ENCODE data around the gene CTU2. TPM values are rescaled to one million over a fixed set of nuclear protein-coding genes. Genes with fewer than 3 reads are reported as not detected.

CTU2 gene
- polyA plus RNA-seq, 5 donors = 7.9 to 19.2 (median 13.4) TPM

DNA sequence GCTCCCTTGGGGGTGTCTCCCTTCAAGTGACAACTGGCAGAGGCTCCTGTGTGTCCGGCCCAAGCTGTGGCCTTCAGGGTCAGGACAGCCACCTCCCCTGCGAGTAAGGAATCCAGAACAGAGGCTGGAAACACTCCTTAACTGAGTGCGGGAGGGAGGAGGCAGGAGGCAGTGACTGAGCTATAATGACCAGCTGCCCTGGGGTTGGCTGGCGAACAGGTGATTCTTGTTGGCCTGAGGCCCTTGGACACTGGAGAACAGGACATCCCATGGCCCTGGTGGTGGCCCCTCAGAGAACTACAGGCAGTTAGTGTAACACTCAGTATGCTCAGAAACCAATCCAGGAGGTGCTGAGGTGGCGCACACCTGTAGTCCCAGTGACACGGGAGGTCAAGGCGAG lies 10.6 kb upstream of the CTU2 start:
- no peak for DNase-seq

DNA sequence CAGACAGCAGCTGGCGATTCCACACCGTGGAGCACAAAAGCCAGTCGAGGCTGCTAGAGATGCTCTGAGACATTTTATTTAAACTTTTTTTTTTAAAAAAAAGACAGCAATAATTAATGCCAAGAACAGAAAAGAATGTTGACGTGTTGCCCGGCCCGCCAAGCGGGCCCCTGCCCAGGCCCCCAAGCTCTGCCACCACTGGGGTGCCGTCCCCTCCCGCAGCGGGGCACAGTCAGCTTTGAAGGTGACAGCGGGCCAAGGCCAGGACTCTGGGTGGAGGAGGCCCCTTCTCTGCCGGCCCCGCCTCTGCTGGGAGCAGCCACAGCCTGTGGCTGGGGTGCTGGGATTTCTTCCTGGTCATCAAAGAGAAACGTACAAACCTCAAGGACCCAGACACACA lies 9.9 kb upstream of the CTU2 start:
- no peak for DNase-seq

DNA sequence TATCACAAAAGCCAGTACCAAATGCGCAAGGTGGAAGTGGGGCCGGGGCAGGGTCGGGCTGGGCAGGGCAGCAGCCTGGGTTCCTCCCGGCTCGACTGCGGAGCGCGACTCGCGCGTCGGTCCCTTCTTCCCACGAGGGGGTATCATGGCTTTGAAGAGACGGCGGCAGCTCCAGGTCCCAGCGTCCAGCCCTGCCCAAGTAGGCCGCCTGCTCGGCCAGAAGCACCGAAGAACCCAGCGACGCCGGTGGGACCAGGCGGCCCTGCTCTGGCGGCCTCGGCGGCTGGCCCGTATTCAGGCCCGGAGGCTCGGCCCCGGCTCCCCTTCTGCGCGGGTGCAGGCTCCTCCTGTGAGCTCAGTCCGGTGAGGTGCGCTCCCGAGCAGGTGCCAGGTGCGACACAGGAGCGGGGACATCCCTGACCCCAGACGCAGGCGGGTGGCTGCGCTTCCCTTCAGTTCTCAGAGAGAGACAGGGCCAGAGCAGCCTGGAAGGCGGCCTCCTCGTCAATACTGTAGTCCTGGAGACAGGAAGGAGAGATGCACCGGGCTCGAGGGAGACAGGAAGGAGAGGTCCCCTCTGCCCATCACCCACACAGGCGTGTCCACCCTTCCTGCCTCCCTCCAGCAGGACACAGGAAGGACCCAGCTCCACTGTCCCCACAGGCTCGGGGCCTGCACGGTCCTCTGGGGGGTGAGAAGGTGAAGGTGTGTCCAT lies 9.0 kb upstream of the CTU2 start:
- no peak for DNase-seq

DNA sequence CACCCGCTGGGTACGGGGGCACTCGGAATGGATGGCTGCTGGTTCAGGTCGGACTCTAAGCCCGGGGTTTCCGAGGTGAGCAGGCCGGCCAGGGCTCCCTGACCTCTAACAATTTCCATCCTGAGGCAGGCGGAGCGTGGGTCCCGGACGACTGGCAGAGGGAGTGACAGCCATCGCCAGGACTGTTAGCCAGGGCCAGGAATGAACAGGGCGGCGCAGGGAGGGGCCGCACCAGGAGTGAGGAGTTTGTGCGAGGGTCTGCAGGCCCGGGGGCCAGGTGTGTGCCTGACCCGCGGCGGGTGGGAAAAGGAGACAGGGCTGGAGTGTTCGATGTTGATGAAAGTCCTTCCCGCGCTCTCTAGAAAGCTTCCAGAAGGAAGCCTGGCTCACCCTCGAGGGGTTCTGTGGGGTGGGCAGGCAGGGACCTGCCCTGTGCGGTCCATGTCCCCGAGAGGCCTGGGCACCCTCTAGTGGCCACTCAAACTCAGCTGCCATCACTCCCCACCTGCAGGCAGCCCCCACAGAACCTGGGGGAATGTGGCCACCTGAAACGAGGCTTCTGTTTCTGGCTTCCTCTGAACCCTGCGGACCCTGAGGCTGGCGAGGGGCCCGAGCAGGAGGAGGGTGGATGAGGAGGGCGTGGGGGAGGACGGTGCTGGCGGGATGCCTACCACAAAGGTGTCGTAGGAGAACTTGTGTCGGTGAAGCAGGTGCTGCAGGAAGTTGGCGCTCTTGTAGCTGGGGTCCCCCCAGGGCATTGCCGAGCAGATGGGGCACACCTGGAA lies 8.3 kb upstream of the CTU2 start:
- no peak for DNase-seq

DNA sequence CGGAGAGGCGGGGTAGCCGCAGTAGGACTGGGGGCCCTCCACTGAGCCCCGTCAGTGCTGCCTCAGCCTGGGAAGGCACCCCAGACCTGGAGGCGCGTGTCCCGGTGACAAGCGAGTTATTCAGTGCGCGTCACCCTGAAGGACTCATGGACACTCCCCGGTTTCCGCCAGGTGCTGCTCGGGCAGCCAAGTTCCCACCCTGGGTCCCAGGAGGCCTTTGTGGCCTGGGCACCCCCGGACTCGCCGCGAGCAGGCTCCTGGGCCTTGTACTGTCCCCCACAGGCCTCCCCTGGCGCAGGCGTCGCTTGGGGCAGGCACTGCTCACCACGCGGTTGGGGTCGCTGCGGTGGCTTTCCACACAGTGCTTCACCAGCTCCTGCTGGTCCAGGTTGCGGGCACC lies 7.7 kb upstream of the CTU2 start:
- DNase-seq = no peak

DNA sequence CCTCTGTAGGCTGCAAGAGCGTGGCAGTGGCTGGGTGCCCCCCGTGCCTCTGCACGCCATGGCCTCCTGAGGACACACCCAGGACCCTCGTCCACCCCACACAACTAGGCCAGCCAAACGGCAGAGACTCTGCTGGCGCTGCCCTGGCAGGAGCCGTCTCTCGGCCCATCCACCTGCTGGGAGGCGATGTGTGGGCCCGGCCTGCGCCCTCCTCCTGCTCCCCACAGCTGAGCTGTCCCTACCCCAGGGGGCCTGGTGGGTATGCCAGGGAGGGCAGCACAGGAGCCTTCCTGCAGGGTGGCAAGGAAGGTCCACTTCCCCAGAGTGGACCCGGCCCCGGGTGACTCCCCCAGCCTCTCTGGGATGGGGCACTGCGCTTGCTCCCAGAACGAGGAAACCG lies 7.1 kb upstream of the CTU2 start:
- DNase-seq = no peak

DNA sequence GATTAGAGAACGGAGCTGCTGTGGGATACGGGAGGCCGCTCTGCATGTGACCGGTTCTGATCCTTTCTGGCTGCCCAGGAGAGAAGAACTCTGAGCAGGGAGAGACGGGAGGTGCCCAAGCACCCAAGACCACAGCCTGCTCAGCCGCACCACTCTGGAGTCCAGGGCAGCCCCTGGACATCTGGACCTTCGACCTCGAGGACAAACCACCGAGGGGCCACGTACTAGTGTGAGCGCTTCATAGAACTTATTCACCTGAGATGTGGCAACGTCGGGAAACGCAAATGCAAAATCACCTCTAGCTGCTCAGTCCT lies 6.0 kb upstream of the CTU2 start:
- no peak for DNase-seq

DNA sequence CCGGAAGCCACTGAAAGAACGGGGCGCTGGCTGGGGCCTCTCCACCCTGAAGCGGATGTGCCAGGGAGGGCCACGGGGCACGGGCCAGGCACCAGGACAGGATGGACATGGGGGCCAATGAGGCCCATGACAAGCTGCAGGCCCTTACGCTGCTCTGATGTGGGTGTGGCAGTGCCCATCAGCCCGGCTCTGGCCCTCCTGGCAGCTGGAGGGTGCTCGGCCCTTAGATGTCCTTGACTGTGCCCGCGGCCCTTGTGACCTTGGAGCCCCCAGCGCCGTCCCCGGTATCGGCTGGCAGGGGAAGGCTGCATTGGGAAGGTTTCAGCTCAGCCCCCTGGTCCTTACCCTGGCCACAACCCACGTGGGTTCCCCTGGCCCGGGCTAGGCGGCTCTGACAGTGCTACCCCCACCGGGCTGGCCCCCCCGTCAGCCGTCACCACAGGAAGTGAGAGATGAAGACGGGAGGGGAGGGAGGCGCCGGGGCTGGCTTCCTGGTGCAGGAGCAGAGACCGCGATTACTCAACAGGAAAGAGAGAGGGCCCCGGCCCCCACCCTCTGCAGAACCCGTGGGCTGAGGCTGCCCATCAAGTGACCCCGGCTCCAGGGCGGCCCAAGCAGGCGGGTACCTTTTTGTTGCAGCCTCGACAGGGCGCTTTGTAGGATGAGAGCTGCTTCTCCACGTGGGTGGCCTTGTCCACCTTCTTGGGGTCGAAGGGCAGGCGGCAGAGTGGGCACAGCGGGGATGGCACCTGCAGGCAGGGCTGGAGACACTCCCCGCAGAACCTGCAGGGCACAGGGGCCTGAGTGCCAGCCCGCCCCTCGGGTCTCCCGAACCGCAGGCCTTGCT lies 5.4 kb upstream of the CTU2 start:
- DNase-seq = peak; percentile 40 to 52

DNA sequence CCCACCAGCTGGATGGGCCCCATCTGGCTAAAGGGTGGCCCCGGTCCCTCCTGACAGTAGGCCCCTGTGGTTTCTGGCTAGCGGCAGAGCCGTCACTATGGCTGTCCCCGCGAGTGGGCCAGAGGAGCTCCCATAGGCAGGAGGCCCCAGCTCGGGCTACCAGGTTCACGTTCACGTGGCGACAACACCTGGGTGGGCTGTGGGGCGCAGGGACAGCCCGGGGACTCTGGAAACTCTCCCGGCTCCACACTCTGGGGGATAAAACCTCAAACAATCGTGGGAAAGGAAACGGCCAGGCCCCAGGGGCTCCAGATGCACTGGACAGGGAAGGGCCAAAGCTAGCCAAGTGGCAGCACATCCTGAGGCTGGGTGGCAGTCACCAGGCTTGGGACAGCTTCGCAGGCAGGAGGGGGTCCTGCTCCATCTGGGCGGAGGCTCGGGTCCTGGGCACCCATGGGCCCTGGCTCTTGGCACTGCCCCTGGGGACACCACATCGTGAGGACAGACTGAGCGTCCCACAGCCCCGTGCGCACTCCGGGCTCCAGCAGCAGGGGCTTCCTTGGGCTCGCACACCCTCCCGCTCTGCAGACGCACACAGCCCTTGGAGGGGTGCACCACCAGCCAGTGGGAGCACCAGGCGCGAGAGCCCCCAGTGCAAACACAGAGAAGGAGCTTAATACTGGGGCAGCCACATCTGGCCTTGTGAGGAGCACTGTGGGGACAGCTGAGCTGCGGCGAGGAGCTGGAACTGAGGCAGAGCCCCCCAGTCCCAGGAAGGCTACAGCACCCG lies 4.5 kb upstream of the CTU2 start:
- DNase-seq = no peak

DNA sequence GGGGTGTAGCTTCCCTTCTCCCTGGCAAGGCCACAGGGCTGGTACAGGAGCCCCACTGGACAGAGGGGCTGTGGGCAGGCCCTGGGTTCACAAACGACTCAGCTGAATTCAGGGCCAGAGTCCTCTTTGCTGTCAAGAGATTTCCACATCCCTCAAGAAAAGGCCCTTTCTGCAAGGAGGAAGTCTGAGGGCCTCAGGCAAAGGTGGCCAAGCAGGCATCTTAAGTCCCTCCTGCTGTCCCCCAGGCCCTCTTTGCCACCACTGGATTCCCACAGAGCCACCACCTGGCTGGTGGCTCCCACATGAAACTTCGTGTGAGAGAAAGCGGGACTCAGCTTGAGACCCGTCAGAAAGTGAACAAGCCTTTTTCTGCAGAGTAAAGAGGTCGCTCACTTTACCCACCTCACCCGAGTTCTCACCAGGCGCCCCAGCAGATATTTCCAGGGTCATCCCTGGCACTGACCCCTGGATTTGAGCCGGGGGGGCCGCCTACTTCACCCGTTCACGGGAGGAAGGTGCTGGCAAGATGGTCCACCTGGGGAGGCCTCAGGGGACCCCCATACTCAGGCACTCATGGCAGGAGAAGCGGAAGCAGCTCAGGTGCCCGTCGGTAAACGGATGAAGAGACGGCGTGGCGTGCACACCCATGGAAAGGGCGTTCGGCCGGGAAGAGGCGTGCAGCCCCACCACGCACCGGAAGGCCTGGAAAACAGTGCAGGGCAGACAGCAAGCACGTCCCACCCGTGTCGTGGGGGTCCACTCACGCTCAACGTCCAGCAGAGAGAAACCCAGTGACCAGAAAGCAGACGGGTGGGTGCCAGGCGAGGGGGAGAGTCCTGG lies 3.7 kb upstream of the CTU2 start:
- DNase-seq = no peak

DNA sequence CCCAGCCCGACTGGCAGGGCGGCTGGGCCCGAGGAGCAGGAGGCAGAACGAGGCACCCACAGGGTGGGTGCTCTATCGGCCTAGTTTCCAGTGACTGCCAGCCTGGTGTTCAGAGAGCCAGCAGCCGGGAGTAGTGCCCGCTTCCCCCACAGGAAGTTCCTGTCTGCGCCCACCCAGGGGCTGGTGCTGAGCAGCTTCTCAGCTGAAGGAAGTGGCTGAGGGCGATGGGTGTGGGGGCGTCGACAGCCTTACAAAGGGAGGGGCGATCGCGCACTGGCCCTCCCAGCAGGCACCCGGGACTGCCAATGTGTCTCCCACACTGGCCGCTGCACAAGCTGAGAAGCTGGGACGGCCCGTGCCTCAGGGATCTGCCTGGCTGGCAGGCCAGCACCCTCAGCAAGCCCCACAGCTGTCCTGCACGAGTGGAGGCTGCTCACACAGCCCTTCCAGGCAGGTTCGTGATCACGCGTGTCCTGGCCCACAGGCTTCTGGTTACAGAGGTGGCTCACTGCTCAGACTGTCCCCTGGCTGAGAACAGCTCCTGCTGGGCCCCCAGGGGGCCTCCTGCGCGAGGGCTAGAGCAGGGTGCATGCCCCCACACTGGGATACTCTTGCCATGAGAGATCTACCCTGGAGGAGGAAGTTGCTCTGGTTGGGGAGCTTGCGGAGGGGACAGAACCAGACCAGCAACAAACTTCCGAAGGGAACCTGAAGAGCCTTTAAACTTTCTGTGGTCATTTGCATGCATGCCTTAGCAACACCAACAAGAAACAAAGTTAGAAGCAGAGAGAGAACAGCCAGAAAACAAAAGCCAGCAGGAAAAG lies 2.6 kb upstream of the CTU2 start:
- DNase-seq = no peak

DNA sequence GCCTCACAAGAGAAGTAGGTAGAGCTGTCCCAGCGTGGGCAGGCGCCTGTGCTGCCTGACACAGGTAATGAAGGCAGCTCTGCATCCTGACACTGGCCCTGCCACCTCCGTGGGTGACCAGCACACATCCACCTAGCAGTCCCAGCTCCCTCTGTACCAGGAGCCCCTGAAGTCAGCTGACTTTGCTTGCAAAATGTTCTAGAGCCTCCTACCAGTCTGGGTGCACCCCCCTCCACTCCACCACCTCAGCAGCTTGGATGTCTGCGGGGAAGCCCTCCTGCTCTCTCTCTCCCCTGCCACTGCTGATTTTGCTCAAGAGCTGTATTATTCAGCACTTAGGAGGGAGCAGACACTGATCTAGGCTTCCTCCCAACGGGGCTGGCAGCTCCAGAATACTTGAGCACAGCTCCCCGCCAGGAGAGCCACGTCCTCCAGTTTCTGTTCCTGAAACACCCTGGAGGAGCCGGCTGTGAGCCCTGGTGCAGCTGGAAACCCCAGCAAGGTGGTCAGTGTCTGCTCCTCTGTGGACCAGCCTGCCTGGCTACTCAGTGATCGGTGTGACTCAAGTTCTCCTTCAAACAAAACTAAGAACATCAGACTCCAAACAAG lies 1.1 kb upstream of the CTU2 start:
- no peak for DNase-seq

DNA sequence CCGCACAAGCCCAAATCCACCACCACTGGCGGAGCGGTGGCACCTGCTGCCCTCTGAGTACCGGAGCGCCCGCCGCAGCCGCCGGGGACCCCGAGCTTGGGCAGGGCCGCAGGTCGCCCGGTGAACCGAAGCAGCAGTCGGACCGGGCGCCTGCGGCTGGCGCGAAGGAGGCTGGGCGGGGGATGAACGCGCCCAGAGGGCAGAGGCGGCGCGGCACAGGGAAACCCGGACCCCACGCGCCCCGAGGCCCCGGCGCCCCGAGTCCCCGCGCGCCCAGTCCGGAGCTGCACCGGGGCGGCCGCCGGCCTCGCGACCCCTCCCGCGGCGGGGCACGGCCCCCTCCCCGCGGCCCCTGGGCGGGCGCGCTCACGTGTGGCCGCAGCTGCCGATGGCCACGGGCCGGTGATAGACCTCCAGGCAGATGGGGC lies 488 bp upstream of the CTU2 start:
- DNase-seq = no peak

DNA sequence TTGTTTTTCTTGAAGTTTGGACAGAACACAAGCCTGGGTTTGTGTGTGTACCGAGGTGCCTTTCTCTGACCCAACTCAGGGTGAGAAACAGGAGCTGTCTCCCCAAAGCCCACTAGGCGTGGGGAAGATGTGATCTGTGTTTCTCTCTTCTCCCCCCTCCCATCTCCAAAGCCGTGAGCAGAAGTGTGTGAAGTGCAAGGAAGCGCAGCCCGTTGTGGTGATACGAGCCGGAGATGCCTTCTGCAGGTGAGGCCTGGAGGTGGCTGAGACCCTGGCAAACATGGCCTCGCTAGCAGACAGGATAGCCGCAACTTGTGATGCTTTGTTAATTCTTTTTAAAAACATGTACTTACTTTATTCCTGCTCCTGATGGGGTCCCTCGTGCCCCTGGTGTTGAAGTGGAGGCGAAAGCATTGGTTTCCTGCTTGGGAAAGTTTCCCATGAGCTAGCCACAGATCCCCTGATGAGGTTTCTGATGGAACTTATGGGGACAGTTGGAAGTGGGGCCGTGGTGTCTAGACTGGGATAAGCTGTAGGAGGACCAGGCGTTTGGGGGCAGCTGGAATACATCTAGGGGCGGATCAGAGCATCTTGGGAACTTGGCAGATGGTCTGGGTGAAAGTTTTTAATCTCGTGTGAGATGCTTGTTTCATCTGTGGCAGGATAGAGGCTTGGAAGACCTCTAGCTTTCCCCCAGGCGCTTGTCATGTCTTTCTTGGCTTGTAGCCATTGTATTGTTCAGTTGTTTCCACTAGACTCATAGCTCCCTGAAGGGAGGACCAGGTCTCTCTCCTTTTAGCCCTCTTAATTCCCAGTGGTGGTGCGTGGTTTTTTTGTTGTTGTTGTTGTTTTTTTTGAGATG lies 893 bp downstream of the CTU2 start:
- DNase-seq = no peak

DNA sequence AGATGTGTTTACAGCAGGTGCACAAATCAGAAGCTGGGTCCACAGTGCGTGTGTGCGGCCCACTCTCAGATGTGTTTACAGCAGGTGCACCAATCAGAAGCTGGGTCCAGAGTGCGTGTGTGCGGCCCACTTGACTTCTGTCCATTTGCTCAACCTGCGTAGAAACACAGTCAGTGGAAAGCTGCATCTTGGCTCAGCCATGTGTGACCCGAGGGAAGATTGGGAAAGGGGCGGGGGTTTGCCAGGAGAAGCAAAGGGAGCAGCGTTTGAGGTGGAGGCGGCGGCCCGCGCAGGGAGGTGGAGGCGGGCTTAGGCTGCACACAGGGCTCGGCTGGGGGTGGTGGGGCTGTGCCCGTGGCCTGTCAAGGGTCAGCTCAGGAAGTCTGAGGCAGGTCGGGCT lies 4.3 kb downstream of the CTU2 start:
- DNase-seq = no peak

DNA sequence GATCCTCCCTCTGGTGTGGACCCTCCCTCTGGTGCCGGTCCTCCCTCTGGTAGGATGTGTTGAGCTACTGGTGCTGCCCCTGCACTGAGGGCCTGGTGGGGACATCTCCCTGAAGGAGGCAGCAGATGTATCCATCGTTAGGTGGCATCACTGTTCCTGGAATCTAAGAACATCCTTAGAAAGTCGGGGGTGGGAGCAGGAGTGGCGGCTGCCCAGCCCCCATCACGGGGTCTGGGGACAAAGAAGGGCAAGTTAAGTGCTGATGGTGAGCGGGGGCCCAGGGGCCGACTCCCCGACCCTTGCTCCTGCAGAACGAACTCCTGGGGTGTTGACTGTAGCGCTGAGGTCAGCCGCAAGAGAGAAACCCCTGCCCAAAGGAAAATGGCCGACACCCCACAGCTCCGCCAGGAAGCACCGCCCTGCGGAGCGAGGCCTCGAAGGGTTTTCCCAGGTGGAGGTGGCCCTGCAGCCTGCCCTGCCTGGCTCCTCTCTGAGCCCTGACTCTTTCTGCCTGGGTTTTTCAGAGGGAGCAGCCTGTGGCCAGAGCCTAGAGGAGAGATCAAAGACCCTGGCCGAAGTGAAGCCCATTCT lies 5.5 kb downstream of the CTU2 start:
- no peak for DNase-seq

DNA sequence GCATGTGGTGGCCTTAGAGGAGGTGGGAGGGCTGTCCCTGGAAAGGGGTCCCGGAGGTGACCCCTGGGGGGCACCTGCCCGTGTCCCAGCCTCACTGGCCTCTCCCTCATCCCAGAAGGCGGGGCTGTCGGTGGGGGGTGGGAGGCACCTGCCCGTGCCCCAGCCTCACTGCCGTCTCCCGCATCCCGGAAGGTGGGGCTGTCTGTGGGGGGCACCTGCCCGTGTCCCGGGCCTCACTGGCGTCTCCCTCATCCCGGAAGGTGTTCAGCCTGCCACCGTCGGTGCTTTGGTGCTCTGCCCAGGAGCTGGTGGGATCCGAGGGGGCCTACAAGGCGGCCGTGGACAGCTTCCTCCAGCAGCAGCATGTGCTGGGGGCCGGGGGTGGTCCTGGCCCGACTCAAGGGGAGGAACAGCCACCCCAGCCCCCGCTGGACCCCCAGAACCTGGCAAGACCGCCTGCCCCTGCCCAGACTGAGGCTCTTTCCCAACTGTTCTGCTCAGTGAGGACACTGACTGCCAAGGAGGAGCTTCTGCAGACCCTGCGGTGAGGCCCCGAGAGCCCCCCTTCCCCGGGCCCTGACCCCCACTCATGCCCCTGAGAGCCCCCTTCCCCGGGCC lies 6.2 kb downstream of the CTU2 start:
- DNase-seq = no peak

DNA sequence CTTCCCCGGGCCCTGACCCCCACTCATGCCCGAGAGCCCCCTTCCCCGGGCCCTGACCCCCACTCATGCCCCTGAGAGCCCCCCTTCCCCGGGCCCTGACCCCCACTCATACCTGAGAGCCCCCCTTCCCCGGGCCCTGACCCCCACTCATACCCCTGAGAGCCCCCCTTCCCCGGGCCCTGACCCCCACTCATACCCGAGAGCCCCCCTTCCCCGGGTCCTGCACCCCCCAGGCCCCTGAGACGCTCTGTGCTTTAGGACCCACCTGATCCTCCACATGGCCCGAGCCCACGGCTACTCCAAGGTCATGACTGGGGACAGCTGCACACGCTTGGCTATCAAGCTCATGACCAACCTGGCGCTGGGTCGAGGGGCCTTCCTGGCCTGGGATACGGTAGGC lies 6.8 kb downstream of the CTU2 start:
- no peak for DNase-seq

Data from right lung (tissue), 5 donors.